MM.1S (cell line): ENCODE measurements around the gene ITK.

Experiments used
- DNase-seq: peaks from one replicate; pipeline ENCODE4 v3.0.0-alpha.2; 2015
- H2AFZ ChIP-seq: fragments of 300-600 bp; sonication (generic); 2 replicates; pipeline ENCODE4 v1.6.0; 2016; ENCODE audit warnings: antibody characterized with exemption, low read length
- H3F3A ChIP-seq: fragments of 300-600 bp; sonication (generic); 2 replicates; pipeline ENCODE4 v1.6.1; 2016; ENCODE audit warnings: mild to moderate bottlenecking, antibody characterized with exemption, low read length, moderate library complexity, mixed read lengths; ENCODE audit not compliant: insufficient read depth
- H3K27ac ChIP-seq: fragments of 300-600 bp; sonication (generic); 2 replicates; pipeline ENCODE4 v1.5.1; 2016; ENCODE audit warnings: mild to moderate bottlenecking, low read length
- H3K27me3 ChIP-seq: fragments of 300-600 bp; sonication (generic); replicated peaks from 2 replicates; pipeline ENCODE4 v1.6.0; 2016; ENCODE audit warnings: low read length; ENCODE audit not compliant: insufficient read depth
- H3K36me3 ChIP-seq: fragments of 300-600 bp; sonication (generic); replicated peaks from 2 replicates; pipeline ENCODE4 v1.6.1; 2016; ENCODE audit warnings: mild to moderate bottlenecking, low read length, mixed read lengths; ENCODE audit not compliant: insufficient read depth
- H3K4me1 ChIP-seq: fragments of 300-600 bp; sonication (generic); 2 replicates; pipeline ENCODE4 v1.6.1; 2016; ENCODE audit warnings: low read length, mixed read lengths
- H3K4me2 ChIP-seq: fragments of 300-600 bp; sonication (generic); 2 replicates; pipeline ENCODE4 v1.6.0; 2016; ENCODE audit warnings: low read depth, low read length
- H3K4me3 ChIP-seq: fragments of 300-600 bp; sonication (generic); 2 replicates; pipeline ENCODE4 v1.5.1; 2016; ENCODE audit warnings: low read length, mixed read lengths
- H3K79me2 ChIP-seq: fragments of 300-600 bp; sonication (generic); 2 replicates; pipeline ENCODE4 v1.6.1; 2016; ENCODE audit warnings: mixed run types, low read length, mixed read lengths
- H3K9ac ChIP-seq: fragments of 300-600 bp; sonication (generic); 2 replicates; pipeline ENCODE4 v1.6.1; 2016; ENCODE audit warnings: low read length, mixed read lengths
- H3K9me2 ChIP-seq: fragments of 300-600 bp; sonication (generic); replicated peaks from 2 replicates; pipeline ENCODE4 v1.6.1; 2016; ENCODE audit warnings: mild to moderate bottlenecking, low read length, mixed read lengths; ENCODE audit not compliant: insufficient read depth
- H3K9me3 ChIP-seq: fragments of 300-600 bp; sonication (generic); replicated peaks from 2 replicates; pipeline ENCODE4 v1.6.1; 2016; ENCODE audit warnings: mild to moderate bottlenecking, low read length, mixed read lengths; ENCODE audit not compliant: insufficient read depth
- H4K20me1 ChIP-seq: fragments of 300-600 bp; sonication (generic); 2 replicates; pipeline ENCODE4 v1.6.1; 2016; ENCODE audit warnings: mild to moderate bottlenecking, low read length, moderate library complexity, mixed read lengths; ENCODE audit not compliant: insufficient read depth
- CTCF ChIP-seq: fragments of 300-600 bp; sonication (generic); IDR thresholded peaks from 2 replicates; pipeline ENCODE4 v1.5.1; 2016; ENCODE audit warnings: antibody characterized with exemption, low read length, mixed read lengths
- EZH2 ChIP-seq: fragments of 300-600 bp; sonication (generic); optimal IDR thresholded peaks from 2 replicates; pipeline ENCODE3; 2017; ENCODE audit warnings: low read depth, mild to moderate bottlenecking, antibody characterized with exemption, low read length, mixed read lengths
- EZH2phosphoT487 ChIP-seq: fragments of 300-600 bp; sonication (generic); IDR thresholded peaks from 2 replicates; pipeline ENCODE4 v1.6.1; 2018; ENCODE audit warnings: antibody characterized with exemption, low read length

ITK gene

DNA sequence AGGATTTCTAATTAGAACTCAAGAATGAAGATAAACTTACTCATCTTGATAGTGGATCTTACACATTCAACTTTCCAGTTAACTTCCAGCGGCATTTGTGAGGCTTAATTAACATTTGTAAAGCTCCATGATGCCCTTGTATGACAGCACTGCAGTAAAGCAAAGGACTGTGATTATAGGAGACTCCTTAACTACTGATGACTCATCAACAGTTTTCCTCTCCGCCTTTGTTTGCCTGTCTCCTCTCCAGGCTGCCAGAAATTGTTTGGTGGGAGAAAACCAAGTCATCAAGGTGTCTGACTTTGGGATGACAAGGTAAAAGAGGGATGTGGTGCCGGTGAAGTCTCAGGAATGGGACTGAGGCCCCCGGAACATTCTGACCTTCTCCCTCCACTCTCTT is 64.8 kb downstream of the ITK start:
- no peak overlapping the region for H2AFZ ChIP-seq
- no peak for DNase-seq
- H4K20me1 ChIP-seq: no peaks in the 10 kb centered on the region
- no peaks in the 10 kb centered on the region for H3K4me1 ChIP-seq
- no peaks in the 10 kb centered on the region for H3K9me2 ChIP-seq
- no peak overlapping the region for H3K4me3 ChIP-seq
- no peak overlapping the region for H3K9ac ChIP-seq
- no peaks in the 10 kb centered on the region for H3K79me2 ChIP-seq
- no peaks in the 10 kb centered on the region for H3K9me3 ChIP-seq
- H3K27ac ChIP-seq: no peak overlapping the region
- H3K4me2 ChIP-seq: no peak overlapping the region
- H3F3A ChIP-seq: no peaks in the 10 kb centered on the region
- TF ChIP-seq CTCF (no peak), EZH2 (no peak), EZH2phosphoT487 (no peak)
- H3K36me3 ChIP-seq: no peaks in the 10 kb centered on the region
- no peaks in the 10 kb centered on the region for H3K27me3 ChIP-seq

GRCh38 chr5:157245886-157246285 is 65.2 kb downstream of the ITK start:
- Histone ChIP-seq H2AFZ (no peak overlapping the region), H3K9ac (no peak overlapping the region), H3F3A (no peaks in the 10 kb centered on the region), H3K4me2 (no peak overlapping the region), H3K9me2 (no peaks in the 10 kb centered on the region), H3K4me3 (no peak overlapping the region), H3K4me1 (no peaks in the 10 kb centered on the region), H3K36me3 (no peaks in the 10 kb centered on the region), H3K9me3 (no peaks in the 10 kb centered on the region), H3K27ac (no peak overlapping the region), H3K27me3 (no peaks in the 10 kb centered on the region), H3K79me2 (no peaks in the 10 kb centered on the region), H4K20me1 (no peaks in the 10 kb centered on the region)
- TF ChIP-seq EZH2phosphoT487: no peak
- TF ChIP-seq CTCF: no peak
- no peak for TF ChIP-seq EZH2
- no peak for DNase-seq

DNA sequence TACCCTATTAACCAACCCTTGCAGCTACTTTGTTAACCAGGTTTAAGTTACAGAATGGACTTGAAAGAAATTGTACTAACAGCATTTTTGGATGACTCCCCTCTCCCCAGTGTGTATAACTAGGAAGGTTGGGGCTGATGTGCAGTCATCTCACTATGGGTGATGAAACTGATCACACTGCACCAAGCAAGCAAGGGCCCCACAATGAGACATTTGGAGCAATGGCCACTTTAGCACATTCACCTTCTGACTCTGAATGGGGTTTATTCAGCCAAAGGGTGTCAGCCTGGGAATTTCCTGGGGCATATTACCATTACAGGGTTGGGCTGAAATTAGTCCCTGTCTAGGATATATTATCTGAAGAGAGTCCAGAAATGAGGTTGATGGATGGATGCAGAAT is 66.6 kb downstream of the ITK start:
- Histone ChIP-seq H3F3A (peaks cover 2% of the 10 kb centered on the region; the same call in 1 of the 2 replicates), H3K36me3 (no peaks in the 10 kb centered on the region), H3K9me2 (no peaks in the 10 kb centered on the region), H4K20me1 (no peaks in the 10 kb centered on the region), H3K4me3 (no peak overlapping the region), H3K79me2 (no peaks in the 10 kb centered on the region), H3K27me3 (no peaks in the 10 kb centered on the region), H2AFZ (no peak overlapping the region), H3K9me3 (no peaks in the 10 kb centered on the region), H3K4me1 (peaks cover 2% of the 10 kb centered on the region), H3K27ac (no peak overlapping the region), H3K4me2 (no peak overlapping the region), H3K9ac (no peak overlapping the region)
- no peak for TF ChIP-seq EZH2
- no peak for TF ChIP-seq EZH2phosphoT487
- DNase-seq: no peak

GRCh38 chr5:157248821-157249470 is 68.3 kb downstream of the ITK start:
- no peak overlapping the region for H3K27ac ChIP-seq
- no peak for DNase-seq

More at GRCh38 chr5:157248821-157249470, 68.3 kb downstream of the ITK start:
- Histone ChIP-seq H3K9me2 (no peaks in the 10 kb centered on the region), H4K20me1 (no peaks in the 10 kb centered on the region), H3K4me1 (peaks cover 19% of the 10 kb centered on the region), H3K79me2 (no peaks in the 10 kb centered on the region), H3F3A (peaks cover 12% of the 10 kb centered on the region), H3K4me3 (no peak overlapping the region), H3K27me3 (no peaks in the 10 kb centered on the region), H3K9me3 (no peaks in the 10 kb centered on the region), H3K9ac (no peak overlapping the region), H3K4me2 (no peak overlapping the region), H3K36me3 (no peaks in the 10 kb centered on the region), H2AFZ (no peak overlapping the region)
- no peak for TF ChIP-seq CTCF
- no peak for TF ChIP-seq EZH2
- TF ChIP-seq EZH2phosphoT487: no peak
